ENCODE measurements around the gene SLC22A25. TPM values are rescaled to one million over a fixed set of nuclear protein-coding genes. Genes with fewer than 3 reads are reported as not detected.
A peak's percentile ranks its signal among the peaks of the same experiment; 100 is the strongest.

Gene SLC22A25
- total and polyA plus RNA-seq, 2 of the 13 experiments (the other 11 are each of a cell fraction or from before 2014, with no cell fraction given) = 0.18 to 0.42 TPM

GRCh38 chr11:63277345-63277943, 34.0 kb upstream of the SLC22A25 start (continued):
- no peak for TF ChIP-seq ZBTB49 (CRISPR knock-in tag; IDR thresholded peaks at IDR 0.05; ENCODE audit: borderline replicate concordance)
- TF ChIP-seq SMC3 (IDR thresholded peaks at IDR 0.05; ENCODE audit: low read length) = peak; percentile 74
- no peak for TF ChIP-seq YEATS4 (CRISPR knock-in tag; IDR thresholded peaks at IDR 0.05; ENCODE audit: borderline replicate concordance)
- TF ChIP-seq ELF1 (CRISPR knock-in tag; IDR thresholded peaks at IDR 0.05) = no peak
- no peak for TF ChIP-seq ZNF639 (CRISPR knock-in tag; conservative IDR thresholded peaks at IDR 0.05)
- peak; percentile 74 for TF ChIP-seq STAG1 (CRISPR knock-in tag; IDR thresholded peaks at IDR 0.05)
- no peak for TF ChIP-seq SNRNP70 (IDR thresholded peaks at IDR 0.05; ENCODE audit: low read depth, low read length)
- no peak for TF ChIP-seq SATB2 (CRISPR knock-in tag; IDR thresholded peaks at IDR 0.05)
- TF ChIP-seq ATF1 (CRISPR knock-in tag; IDR thresholded peaks at IDR 0.05) = no peak
- TF ChIP-seq HMG20A (CRISPR knock-in tag; IDR thresholded peaks at IDR 0.05; ENCODE audit: borderline replicate concordance) = peak; percentile 23; the same call in 1 of the 2 replicates
- no peak for TF ChIP-seq HOXD1 (CRISPR knock-in tag; IDR thresholded peaks at IDR 0.05)
- no peak for TF ChIP-seq TP53 (CRISPR knock-in tag; conservative IDR thresholded peaks at IDR 0.05)
- TF ChIP-seq ZNF292 (CRISPR knock-in tag; IDR thresholded peaks at IDR 0.05; ENCODE audit: borderline replicate concordance, low read depth) = peak; percentile 30; the same call in 1 of the 2 replicates
- TF ChIP-seq FOSL2 (CRISPR knock-in tag; IDR thresholded peaks at IDR 0.05) = no peak; the same call in 1 of the 2 replicates
- TF ChIP-seq ZNF770 (CRISPR knock-in tag; IDR thresholded peaks at IDR 0.05) = no peak
- TF ChIP-seq PAX8 (CRISPR knock-in tag; IDR thresholded peaks at IDR 0.05; ENCODE audit: borderline replicate concordance) = no peak
- TF ChIP-seq PHF8 (CRISPR knock-in tag; IDR thresholded peaks at IDR 0.05) = no peak
- no peak for TF ChIP-seq MYNN (CRISPR knock-in tag; IDR thresholded peaks at IDR 0.05; ENCODE audit: low read depth)
- peak; percentile 33 for TF ChIP-seq SAP130 (CRISPR knock-in tag; IDR thresholded peaks at IDR 0.05; ENCODE audit: low read depth)
- TF ChIP-seq KDM5B (CRISPR knock-in tag; IDR thresholded peaks at IDR 0.05; ENCODE audit: borderline replicate concordance) = no peak
- no peak for TF ChIP-seq RFX5 (IDR thresholded peaks at IDR 0.05; ENCODE audit: low read depth, low read length)
- 0 out of 2 replicates have a peak, but pooled peaks have one; percentile 36 for TF ChIP-seq PAXIP1 (CRISPR knock-in tag; conservative IDR thresholded peaks at IDR 0.05)
- TF ChIP-seq ZBTB7B (CRISPR knock-in tag; IDR thresholded peaks at IDR 0.05) = no peak

Data from HepG2 (cell line).